Nephron (organoid): ENCODE data around the gene TNIK.
A peak's percentile ranks its signal among the peaks of the same experiment; 100 is the strongest.

Experiments used
- H3K27ac Mint-ChIP-seq, 3 experiments: 2 replicates each; pipeline ENCODE4 v1.8.0; 2020; ENCODE audit warnings: mixed read lengths in 3 of 3, mild to moderate bottlenecking in 2 of 3, moderate library complexity in 1 of 3
- H3K27me3 Mint-ChIP-seq: 2 replicates; pipeline ENCODE4 v1.8.0; 2021; ENCODE audit warnings: low read depth, mild to moderate bottlenecking, moderate library complexity, mixed read lengths
- H3K36me3 Mint-ChIP-seq: 2 replicates; pipeline ENCODE4 v1.8.0; 2020; ENCODE audit warnings: low read depth, mixed read lengths
- H3K4me1 Mint-ChIP-seq: 2 replicates; pipeline ENCODE4 v1.8.0; 2020; ENCODE audit warnings: mixed read lengths
- H3K4me3 Mint-ChIP-seq, 3 experiments: 2 replicates each; pipeline ENCODE4 v1.8.0; 2020; ENCODE audit warnings: mild to moderate bottlenecking in 3 of 3, mixed read lengths in 3 of 3, moderate library complexity in 2 of 3
- H3K9me3 Mint-ChIP-seq: 2 replicates; pipeline ENCODE4 v1.8.0; 2020; ENCODE audit warnings: mixed read lengths
- TF ChIP-seq, protein P1 (sequence below), 3 experiments: fragments of 200-600 bp; sonication (generic); IDR thresholded peaks; one replicate each; pipeline ENCODE4 v1.5.0; 2021; ENCODE audit warnings: antibody characterized with exemption in 3 of 3; ENCODE audit not compliant: unreplicated experiment in 3 of 3

Gene TNIK

DNA sequence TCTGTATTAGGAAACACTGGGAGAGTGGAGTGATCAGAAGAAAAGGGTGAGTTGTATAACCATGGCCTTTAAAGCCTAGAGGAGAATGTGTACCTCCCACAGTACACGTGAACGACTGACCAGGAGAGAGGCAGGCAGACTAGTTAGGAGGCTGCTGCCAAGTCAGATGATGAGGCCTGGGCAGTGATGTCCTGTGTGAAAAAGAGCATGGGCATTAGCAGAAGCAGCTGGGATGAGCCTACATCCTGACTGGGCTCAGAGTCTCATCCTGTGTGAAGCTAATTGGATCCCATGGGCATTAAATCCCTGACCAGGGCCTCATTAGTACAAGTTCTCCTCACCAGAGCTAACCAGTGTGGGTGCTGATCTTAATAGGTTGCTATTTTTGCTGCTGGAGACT, 344.5 kb downstream of the TNIK start:
- H3K27ac Mint-ChIP-seq = peak overlapping the region in 1 of 3 experiments; percentile 27
- no peaks in the 10 kb centered on the region for H3K27me3 Mint-ChIP-seq
- H3K9me3 Mint-ChIP-seq = peaks cover 8% of the 10 kb centered on the region
- no peak overlapping the region for H3K4me3 Mint-ChIP-seq
- no peaks in the 10 kb centered on the region for H3K4me1 Mint-ChIP-seq
- TF ChIP-seq, protein P1, sequence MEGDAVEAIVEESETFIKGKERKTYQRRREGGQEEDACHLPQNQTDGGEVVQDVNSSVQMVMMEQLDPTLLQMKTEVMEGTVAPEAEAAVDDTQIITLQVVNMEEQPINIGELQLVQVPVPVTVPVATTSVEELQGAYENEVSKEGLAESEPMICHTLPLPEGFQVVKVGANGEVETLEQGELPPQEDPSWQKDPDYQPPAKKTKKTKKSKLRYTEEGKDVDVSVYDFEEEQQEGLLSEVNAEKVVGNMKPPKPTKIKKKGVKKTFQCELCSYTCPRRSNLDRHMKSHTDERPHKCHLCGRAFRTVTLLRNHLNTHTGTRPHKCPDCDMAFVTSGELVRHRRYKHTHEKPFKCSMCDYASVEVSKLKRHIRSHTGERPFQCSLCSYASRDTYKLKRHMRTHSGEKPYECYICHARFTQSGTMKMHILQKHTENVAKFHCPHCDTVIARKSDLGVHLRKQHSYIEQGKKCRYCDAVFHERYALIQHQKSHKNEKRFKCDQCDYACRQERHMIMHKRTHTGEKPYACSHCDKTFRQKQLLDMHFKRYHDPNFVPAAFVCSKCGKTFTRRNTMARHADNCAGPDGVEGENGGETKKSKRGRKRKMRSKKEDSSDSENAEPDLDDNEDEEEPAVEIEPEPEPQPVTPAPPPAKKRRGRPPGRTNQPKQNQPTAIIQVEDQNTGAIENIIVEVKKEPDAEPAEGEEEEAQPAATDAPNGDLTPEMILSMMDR (IDR thresholded peaks at IDR 0.05; ENCODE audit: unreplicated experiment in 3 of 3) = no peak
- peaks cover 18% of the 10 kb centered on the region for H3K36me3 Mint-ChIP-seq

DNA sequence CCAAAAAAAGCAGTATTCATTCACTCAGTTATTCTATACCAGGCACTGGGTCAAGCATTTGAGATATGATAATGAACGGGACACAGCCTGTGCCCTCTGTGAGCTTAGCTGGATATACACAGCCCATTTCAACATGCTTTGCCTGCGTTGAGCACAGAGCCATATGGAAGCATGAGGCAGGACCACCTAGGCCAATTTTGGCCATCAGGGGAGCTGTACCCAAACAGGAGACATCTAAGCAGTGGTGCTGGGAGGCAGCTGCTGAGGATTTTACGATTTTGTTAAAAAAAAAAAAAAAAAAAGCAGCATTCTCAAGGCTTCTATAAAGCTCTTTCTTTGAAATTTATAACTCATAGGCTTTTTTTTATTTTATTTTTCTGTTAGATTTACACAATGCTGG, 346.5 kb downstream of the TNIK start:
- Mint-ChIP-seq H3K36me3 (peaks cover 23% of the 10 kb centered on the region), H3K9me3 (peaks cover 8% of the 10 kb centered on the region), H3K27me3 (no peaks in the 10 kb centered on the region), H3K27ac (no peak overlapping the region), H3K4me1 (no peaks in the 10 kb centered on the region), H3K4me3 (no peak overlapping the region)
- TF ChIP-seq, protein P1 (IDR thresholded peaks at IDR 0.05; ENCODE audit: unreplicated experiment in 3 of 3) = peak in 1 of 3 experiments; percentile 30

DNA sequence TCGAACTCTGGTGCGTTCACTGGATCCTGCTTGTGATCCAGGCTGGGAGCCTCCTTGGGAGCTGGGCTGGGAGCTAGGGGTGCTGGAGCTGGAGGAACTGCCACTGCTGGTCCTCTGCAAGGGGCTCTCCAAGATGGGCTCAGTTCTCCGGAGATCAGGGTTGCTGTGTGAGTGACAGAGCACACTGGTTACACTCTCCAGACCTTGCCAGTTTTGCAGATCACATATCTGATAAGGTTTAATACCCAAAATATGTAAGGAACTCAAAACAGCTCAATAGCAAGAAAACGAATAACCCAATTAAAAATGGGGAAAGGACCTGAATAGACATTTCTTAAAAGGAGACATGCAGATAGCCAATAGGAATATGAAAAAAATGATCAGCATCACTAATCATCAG, 349.5 kb downstream of the TNIK start:
- no peaks in the 10 kb centered on the region for H3K27me3 Mint-ChIP-seq
- no peaks in the 10 kb centered on the region for H3K4me1 Mint-ChIP-seq
- TF ChIP-seq, protein P1 (IDR thresholded peaks at IDR 0.05; ENCODE audit: unreplicated experiment in 3 of 3) = no peak
- H3K4me3 Mint-ChIP-seq = no peak overlapping the region
- no peaks in the 10 kb centered on the region for H3K9me3 Mint-ChIP-seq
- H3K27ac Mint-ChIP-seq = no peak overlapping the region
- H3K36me3 Mint-ChIP-seq = peaks cover 18% of the 10 kb centered on the region

DNA sequence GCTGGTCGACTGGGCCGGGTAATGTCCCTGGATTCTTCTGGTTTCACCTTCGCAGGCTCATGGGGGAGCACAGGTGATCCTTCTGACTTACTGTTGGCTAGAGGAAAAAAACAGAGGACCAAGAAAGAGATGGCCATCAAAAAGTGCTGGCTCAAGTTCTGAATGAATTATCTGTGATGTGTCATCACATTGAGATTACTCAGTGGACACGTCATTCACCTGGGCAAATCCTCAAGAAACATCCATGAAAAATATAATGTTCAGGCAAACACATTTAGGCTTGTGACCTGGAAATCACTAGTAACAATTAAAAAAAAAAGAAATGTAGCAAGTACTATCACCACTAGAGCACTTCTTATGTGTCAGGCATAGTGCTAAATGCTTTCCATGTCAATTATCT, 352.1 kb downstream of the TNIK start:
- Mint-ChIP-seq H3K36me3 (peaks cover 18% of the 10 kb centered on the region), H3K27ac (no peak overlapping the region), H3K4me1 (no peaks in the 10 kb centered on the region), H3K27me3 (no peaks in the 10 kb centered on the region), H3K9me3 (no peaks in the 10 kb centered on the region), H3K4me3 (no peak overlapping the region)
- TF ChIP-seq, protein P1 (IDR thresholded peaks at IDR 0.05; ENCODE audit: unreplicated experiment in 3 of 3) = no peak

DNA sequence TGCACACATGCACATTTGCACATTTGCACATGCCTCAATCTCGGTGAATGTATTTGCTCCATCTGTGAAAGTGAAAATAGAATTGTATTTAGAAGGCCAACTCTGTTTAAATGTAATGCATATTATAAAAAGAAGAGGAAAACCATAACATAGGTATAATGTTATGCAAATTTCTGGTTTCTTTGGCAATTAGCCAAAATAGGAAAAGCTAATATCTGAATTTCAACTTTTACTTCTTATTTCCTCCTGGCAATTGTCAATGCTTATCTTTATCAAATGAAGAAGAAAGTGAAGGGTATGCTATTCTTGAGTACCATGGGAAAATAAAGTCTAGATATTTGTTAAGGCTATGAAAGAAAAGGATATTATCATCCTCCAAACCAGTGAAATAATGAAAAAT, 357.0 kb downstream of the TNIK start:
- H3K4me1 Mint-ChIP-seq = no peaks in the 10 kb centered on the region
- TF ChIP-seq, protein P1 (IDR thresholded peaks at IDR 0.05; ENCODE audit: unreplicated experiment in 3 of 3) = no peak
- no peaks in the 10 kb centered on the region for H3K27me3 Mint-ChIP-seq
- no peak overlapping the region for H3K4me3 Mint-ChIP-seq
- H3K36me3 Mint-ChIP-seq = peaks cover 22% of the 10 kb centered on the region
- no peaks in the 10 kb centered on the region for H3K9me3 Mint-ChIP-seq
- H3K27ac Mint-ChIP-seq = no peak overlapping the region

DNA sequence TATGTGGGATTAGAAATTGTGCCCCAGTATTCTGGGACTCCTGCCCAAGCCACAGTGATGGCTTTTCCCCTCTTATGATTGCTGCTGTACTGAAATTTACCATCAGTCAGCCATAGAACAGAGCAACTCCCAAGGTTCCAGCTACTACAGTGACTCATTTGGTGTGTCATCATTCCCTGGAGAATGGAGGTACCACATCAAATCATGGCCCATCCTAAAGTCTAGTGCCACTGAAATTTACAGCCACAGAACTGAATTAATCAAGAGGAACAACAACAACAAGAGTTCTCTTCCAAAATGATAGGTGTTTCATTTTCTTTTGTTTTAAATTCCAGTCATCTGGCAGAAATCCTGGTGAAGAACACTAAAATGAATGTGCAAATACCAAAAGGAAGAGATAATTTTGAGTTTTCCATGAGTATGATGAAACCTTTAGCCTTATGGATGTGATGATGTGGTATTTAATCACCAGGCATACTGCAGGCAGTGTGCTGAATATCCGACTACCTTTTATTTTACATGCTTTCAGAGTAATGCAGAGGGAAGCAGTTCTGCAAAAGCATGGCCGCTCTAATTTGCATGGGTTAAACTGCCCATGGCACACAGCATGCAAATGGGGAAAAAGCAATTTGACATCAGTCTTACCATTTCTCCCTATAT, 358.1 kb downstream of the TNIK start:
- Mint-ChIP-seq H3K9me3 (no peaks in the 10 kb centered on the region), H3K27ac (no peak overlapping the region), H3K4me1 (no peaks in the 10 kb centered on the region), H3K4me3 (no peak overlapping the region), H3K36me3 (peaks cover 29% of the 10 kb centered on the region), H3K27me3 (no peaks in the 10 kb centered on the region)
- TF ChIP-seq, protein P1 (IDR thresholded peaks at IDR 0.05; ENCODE audit: unreplicated experiment in 3 of 3) = no peak
